Ovary (tissue), 9 donors: ENCODE data around the gene TSPAN32. TPM values are rescaled to one million over a fixed set of nuclear protein-coding genes. Genes with fewer than 3 reads are reported as not detected.

ENCODE experiments used
- DNase-seq, 5 donors: peaks; one replicate each; pipeline ENCODE4 v3.0.0-alpha.2; 2019 to 2020
- H3K27ac ChIP-seq, 2 donors: fragments of 200-600 bp; one replicate each; pipeline versions ENCODE4 v1.5.1 to v1.8.0; 2019 to 2022
- H3K27me3 ChIP-seq: fragments of 200-600 bp; one replicate; pipeline ENCODE4 v1.8.0; 2022
- H3K36me3 ChIP-seq: fragments of 200-600 bp; sonication (generic); one replicate; pipeline ENCODE4 v1.5.1; 2019
- H3K4me1 ChIP-seq: one replicate; pipeline ENCODE4 v1.8.1; 2013; ENCODE audit warnings: mild to moderate bottlenecking, moderate library complexity; ENCODE audit not compliant: insufficient read depth
- H3K4me3 ChIP-seq: fragments of 200-600 bp; sonication (generic); one replicate; pipeline ENCODE4 v1.5.1; 2017
- H3K9me3 ChIP-seq, 2 donors: fragments of 200-600 bp in 1 of 2; sonication (generic) in 1 of 2; one replicate each; pipeline versions ENCODE4 v1.5.1 to v1.8.1; 2013 to 2019; ENCODE audit warnings: mild to moderate bottlenecking in 1 of 2, moderate library complexity in 1 of 2
- EP300 ChIP-seq: sonication (generic); formaldehyde crosslinking; IDR thresholded peaks from one replicate; pipeline ENCODE4 v1.6.1; 2017; ENCODE audit warnings: antibody characterized with exemption
- POLR2A ChIP-seq: fragments of 450-650 bp; IDR thresholded peaks from one replicate; pipeline ENCODE4 v1.6.1; 2017; ENCODE audit warnings: antibody characterized with exemption, mild to moderate bottlenecking, moderate library complexity
- WGBS, 3 donors: extraction: QIAGEN DNeasy Blood & Tissue Kit in 1 of 3; methylation state at CpG; one replicate each; pipeline versions ENCODE4 v1.1.5 to v1.1.7; 2013 to 2017; 5-methylcytosine and 5-hydroxymethylcytosine counted together
- intact Hi-C, 4 donors: fragments of 100-400 bp; cut with DNase I; formaldehyde crosslinking; loops; one replicate each; pipeline versions ENCODE4 v1.11.0 to v1.15.1; 2022 to 2023
- polyA plus RNA-seq, 2 donors: library from polyadenylated mRNA; stranded (reverse); fragments of 200-250 nt in 1 of 2; fragments of 350-450 nt in 1 of 2; fragmentation: Illumina TruSeq in 1 of 2; extraction: RNeasy Lipid Tissue Mini Kit (QIAGEN cat#74804) in 1 of 2; gene quantifications; one replicate each; pipeline ENCODE4 v1.2.3, GENCODE V29; 2013 to 2014
- total RNA-seq, 7 donors: library from RNA; depleted of rRNA in 2 of 7; stranded (reverse); fragments of >200 nt in 2 of 7; fragmentation: NEBNext Ultra II Directional in 3 of 7; extraction: Animal tissue kit (Norgen Biotek cat#: 25700) in 3 of 7; gene quantifications; one replicate each; pipeline versions ENCODE4 v1.1.0 to v1.2.4, GENCODE V29; 2016 to 2023
- TF ChIP-seq, protein P1 (sequence below), 3 donors: fragments of 450-650 bp in 2 of 3; fragments of 200-600 bp in 1 of 3; IDR thresholded peaks; one replicate each; pipeline versions ENCODE4 v1.5.1 to v1.8.0; 2016 to 2022; ENCODE audit warnings: antibody characterized with exemption in 3 of 3, mild to moderate bottlenecking in 1 of 3
- donor health status: DM: no; HTN: no; CAD: no; lungs with moderate emphysema.
- donor health status: DM: no; HTN: no; CAD: no.
- donor health status: Bipolar disorder and iron deficiency.
- donor health status: DM: yes; HTN: yes; CAD: no.
- donor health status: DM: no; HTN: no; CAD: no.
- donor health status: DM: yes; HTN: yes; CAD: no.

Gene TSPAN32
- total and polyA plus RNA-seq, 9 donors = 0.63 to 3.9 (median 1.3) TPM; not detected in 2

GRCh38 chr11:2287091-2287490, 14.7 kb upstream of the TSPAN32 start:
- no peak overlapping the region for H3K4me3 ChIP-seq
- H3K9me3 ChIP-seq = peaks cover 0 to 3% of the 10 kb centered on the region in 2 donors
- DNase-seq = peak in 3 of 5 donors; percentile 10 to 25 (median 14)
- H3K36me3 ChIP-seq = no peaks in the 10 kb centered on the region
- no peaks in the 10 kb centered on the region for H3K4me1 ChIP-seq
- no peak overlapping the region for H3K27ac ChIP-seq
- 5 to 7% (median 7%) methylated on average over 16 of the region's 16 CpGs for WGBS, 3 donors
- no peaks in the 10 kb centered on the region for H3K27me3 ChIP-seq
- intact Hi-C loops = no loop called here
- TF ChIP-seq EP300 (no peak), POLR2A (no peak)
- TF ChIP-seq, protein P1, sequence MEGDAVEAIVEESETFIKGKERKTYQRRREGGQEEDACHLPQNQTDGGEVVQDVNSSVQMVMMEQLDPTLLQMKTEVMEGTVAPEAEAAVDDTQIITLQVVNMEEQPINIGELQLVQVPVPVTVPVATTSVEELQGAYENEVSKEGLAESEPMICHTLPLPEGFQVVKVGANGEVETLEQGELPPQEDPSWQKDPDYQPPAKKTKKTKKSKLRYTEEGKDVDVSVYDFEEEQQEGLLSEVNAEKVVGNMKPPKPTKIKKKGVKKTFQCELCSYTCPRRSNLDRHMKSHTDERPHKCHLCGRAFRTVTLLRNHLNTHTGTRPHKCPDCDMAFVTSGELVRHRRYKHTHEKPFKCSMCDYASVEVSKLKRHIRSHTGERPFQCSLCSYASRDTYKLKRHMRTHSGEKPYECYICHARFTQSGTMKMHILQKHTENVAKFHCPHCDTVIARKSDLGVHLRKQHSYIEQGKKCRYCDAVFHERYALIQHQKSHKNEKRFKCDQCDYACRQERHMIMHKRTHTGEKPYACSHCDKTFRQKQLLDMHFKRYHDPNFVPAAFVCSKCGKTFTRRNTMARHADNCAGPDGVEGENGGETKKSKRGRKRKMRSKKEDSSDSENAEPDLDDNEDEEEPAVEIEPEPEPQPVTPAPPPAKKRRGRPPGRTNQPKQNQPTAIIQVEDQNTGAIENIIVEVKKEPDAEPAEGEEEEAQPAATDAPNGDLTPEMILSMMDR (IDR thresholded peaks at IDR 0.05) = no peak

- no peak for DNase-seq
- Histone ChIP-seq H3K36me3 (no peaks in the 10 kb centered on the region), H3K4me1 (no peaks in the 10 kb centered on the region), H3K27me3 (no peaks in the 10 kb centered on the region), H3K9me3 (no peaks in the 10 kb centered on the region), H3K27ac (no peak overlapping the region), H3K4me3 (no peak overlapping the region)
- WGBS, 3 donors = 55 to 63% (median 62%) methylated on average over 6 of the region's 6 CpGs
- no peak for TF ChIP-seq POLR2A
- TF ChIP-seq, protein P1 (IDR thresholded peaks at IDR 0.05) = no peak
- TF ChIP-seq EP300 = no peak
- intact Hi-C loops = no loop called here
These were observed 12.5 kb upstream of the TSPAN32 start for GRCh38 chr11:2289350-2289749.

DNA sequence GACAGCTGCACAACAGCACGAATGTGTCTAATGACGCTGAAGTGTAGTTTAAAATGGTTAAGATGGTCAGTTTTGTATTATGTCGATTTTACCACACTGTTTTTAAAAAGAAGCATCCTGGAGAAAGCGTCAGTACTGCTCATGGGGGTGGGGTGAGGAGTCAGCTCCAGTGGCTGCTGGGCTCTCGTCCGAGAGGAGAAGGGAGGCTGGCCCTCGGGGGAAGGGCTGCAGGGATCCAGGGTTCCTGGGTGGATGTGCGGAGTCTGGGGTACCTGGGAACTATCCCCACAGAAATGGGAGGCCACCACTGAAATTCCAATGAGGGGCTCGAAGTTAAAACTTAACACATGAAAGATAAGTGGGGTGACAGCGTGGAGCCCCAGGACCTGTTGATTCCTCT, 12.0 kb upstream of the TSPAN32 start:
- no peak overlapping the region for H3K4me3 ChIP-seq
- H3K27ac ChIP-seq = no peak overlapping the region
- intact Hi-C loops = loop anchor here in 1 of 4 donors (1.0 kb wide), 1 partner anchor 19 kb away; no protein-coding TSS in a partner anchor
- H3K27me3 ChIP-seq = no peaks in the 10 kb centered on the region
- no peaks in the 10 kb centered on the region for H3K9me3 ChIP-seq
- no peak for DNase-seq
- H3K4me1 ChIP-seq = no peaks in the 10 kb centered on the region
- TF ChIP-seq, protein P1 (IDR thresholded peaks at IDR 0.05) = no peak
- TF ChIP-seq POLR2A = no peak
- no peak for TF ChIP-seq EP300
- no peaks in the 10 kb centered on the region for H3K36me3 ChIP-seq
- WGBS, 3 donors = 74 to 85% (median 77%) methylated on average over 10 of the region's 10 CpGs

GRCh38 chr11:2290351-2290841, 11.4 kb upstream of the TSPAN32 start:
- Histone ChIP-seq H3K4me3 (no peak overlapping the region), H3K4me1 (no peaks in the 10 kb centered on the region), H3K9me3 (no peaks in the 10 kb centered on the region), H3K27ac (no peak overlapping the region), H3K27me3 (no peaks in the 10 kb centered on the region), H3K36me3 (no peaks in the 10 kb centered on the region)
- WGBS, 3 donors = 51 to 63% (median 52%) methylated on average over 10 of the region's 10 CpGs
- peak in 1 of 5 donors; percentile 10 for DNase-seq
- intact Hi-C loops = loop anchor here in 1 of 4 donors (1.0 kb wide), 1 partner anchor 19 kb away; no protein-coding TSS in a partner anchor
- TF ChIP-seq, protein P1 (IDR thresholded peaks at IDR 0.05) = no peak
- TF ChIP-seq EP300 (no peak), POLR2A (no peak)
